ENCODE results near the gene SERPINA3. TPM values are rescaled to one million over a fixed set of nuclear protein-coding genes. Genes with fewer than 3 reads are reported as not detected.

The SERPINA3 gene
- total RNA-seq, 1 experiment from 2014 or later, result 3.5 TPM

DNA sequence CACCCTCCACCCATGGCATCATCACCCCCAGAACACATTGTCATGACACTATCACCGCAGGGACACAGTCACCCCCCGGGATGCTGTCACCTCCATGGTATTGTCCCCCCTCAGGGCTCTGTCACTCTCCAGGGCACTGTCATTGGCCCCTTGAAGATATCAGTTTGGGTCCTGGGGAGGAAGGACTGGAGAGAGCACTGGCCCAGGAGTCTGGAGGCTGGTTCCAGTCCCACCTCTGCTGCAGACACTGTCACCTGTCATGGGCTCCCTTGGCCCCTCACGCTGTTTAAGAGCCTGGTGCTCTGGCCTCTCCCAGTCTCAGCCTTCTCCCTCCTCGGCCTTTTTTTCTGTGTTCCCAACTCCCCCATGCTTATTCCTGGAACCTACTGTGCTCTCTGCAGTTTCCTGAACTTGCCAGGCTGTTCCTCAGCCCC, 31.9 kb downstream of the SERPINA3 start:
- peaks cover 19% of the 10 kb centered on the region; the same call in 1 of the 2 replicates for H3K9me3 Mint-ChIP-seq
- H3K4me3 Mint-ChIP-seq, result no peak overlapping the region
- DNase-seq (ENCODE audit: low spot score), result no peak
- ChIA-PET POLR2A (no interaction called here), CTCF (no interaction called here)
- no peaks in the 10 kb centered on the region for H3K4me1 Mint-ChIP-seq
- TF ChIP-seq CREM (CRISPR knock-in tag; IDR thresholded peaks at IDR 0.05) (no peak), NR3C1 (CRISPR knock-in tag; conservative IDR thresholded peaks at IDR 0.05; ENCODE audit: low read depth) (no peak), ZNF121 (CRISPR knock-in tag; IDR thresholded peaks at IDR 0.05) (no peak), TEAD4 (CRISPR knock-in tag; IDR thresholded peaks at IDR 0.05) (no peak), NR2C2 (CRISPR knock-in tag; IDR thresholded peaks at IDR 0.05) (no peak), E2F1 (CRISPR knock-in tag; IDR thresholded peaks at IDR 0.05) (no peak), RORB (CRISPR knock-in tag; IDR thresholded peaks at IDR 0.05) (no peak), TEAD1 (CRISPR knock-in tag; IDR thresholded peaks at IDR 0.05) (no peak), GTF2I (CRISPR knock-in tag; conservative IDR thresholded peaks at IDR 0.05) (no peak), TP53 (CRISPR knock-in tag; IDR thresholded peaks at IDR 0.05) (no peak), ZNF219 (CRISPR knock-in tag; IDR thresholded peaks at IDR 0.05; ENCODE audit: borderline replicate concordance) (no peak), USF2 (CRISPR knock-in tag; IDR thresholded peaks at IDR 0.05) (no peak), IRF1 (CRISPR knock-in tag; IDR thresholded peaks at IDR 0.05) (no peak), FOXP4 (CRISPR knock-in tag; IDR thresholded peaks at IDR 0.05) (no peak), ESRRA (CRISPR knock-in tag; IDR thresholded peaks at IDR 0.05; ENCODE audit: borderline replicate concordance) (no peak)
- TF ChIP-seq, protein P1, sequence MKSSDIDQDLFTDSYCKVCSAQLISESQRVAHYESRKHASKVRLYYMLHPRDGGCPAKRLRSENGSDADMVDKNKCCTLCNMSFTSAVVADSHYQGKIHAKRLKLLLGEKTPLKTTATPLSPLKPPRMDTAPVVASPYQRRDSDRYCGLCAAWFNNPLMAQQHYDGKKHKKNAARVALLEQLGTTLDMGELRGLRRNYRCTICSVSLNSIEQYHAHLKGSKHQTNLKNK (CRISPR knock-in tag; IDR thresholded peaks at IDR 0.05), result no peak
- TF ChIP-seq, protein P2, sequence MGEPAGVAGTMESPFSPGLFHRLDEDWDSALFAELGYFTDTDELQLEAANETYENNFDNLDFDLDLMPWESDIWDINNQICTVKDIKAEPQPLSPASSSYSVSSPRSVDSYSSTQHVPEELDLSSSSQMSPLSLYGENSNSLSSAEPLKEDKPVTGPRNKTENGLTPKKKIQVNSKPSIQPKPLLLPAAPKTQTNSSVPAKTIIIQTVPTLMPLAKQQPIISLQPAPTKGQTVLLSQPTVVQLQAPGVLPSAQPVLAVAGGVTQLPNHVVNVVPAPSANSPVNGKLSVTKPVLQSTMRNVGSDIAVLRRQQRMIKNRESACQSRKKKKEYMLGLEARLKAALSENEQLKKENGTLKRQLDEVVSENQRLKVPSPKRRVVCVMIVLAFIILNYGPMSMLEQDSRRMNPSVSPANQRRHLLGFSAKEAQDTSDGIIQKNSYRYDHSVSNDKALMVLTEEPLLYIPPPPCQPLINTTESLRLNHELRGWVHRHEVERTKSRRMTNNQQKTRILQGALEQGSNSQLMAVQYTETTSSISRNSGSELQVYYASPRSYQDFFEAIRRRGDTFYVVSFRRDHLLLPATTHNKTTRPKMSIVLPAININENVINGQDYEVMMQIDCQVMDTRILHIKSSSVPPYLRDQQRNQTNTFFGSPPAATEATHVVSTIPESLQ (CRISPR knock-in tag; IDR thresholded peaks at IDR 0.05), result no peak
- H3K36me3 Mint-ChIP-seq, result no peaks in the 10 kb centered on the region; the same call in none of the 2 replicates
- no peaks in the 10 kb centered on the region; the same call in none of the 2 replicates for H3K27me3 Mint-ChIP-seq (ENCODE audit: low read depth)
- no peak for ATAC-seq
- no peak overlapping the region for H3K27ac Mint-ChIP-seq

DNA sequence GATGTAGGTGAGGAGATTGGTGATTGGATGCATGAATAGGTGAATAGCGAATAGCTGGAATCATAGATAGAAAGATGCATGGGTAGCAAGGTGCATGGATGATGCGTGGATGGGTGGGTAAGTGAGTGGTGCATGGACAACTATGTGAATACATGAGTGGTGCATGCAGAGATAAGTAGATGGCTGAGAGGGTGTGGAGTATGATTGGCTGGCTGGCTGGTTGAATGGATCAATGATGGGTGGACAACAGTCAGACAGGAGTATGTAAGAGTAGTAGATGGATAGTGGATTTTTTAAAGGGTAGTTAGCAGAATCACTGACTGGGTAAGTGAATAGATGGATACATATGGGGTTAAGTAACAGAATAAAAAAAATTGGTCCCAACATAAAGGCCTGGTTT, 33.9 kb downstream of the SERPINA3 start:
- Mint-ChIP-seq H3K36me3 (no peaks in the 10 kb centered on the region; the same call in none of the 2 replicates), H3K9me3 (peaks cover 15% of the 10 kb centered on the region; the same call in 1 of the 2 replicates), H3K4me3 (no peak overlapping the region), H3K27me3 (ENCODE audit: low read depth) (no peaks in the 10 kb centered on the region; the same call in 1 of the 2 replicates), H3K27ac (no peak overlapping the region), H3K4me1 (no peaks in the 10 kb centered on the region)
- ChIA-PET POLR2A (no interaction called here), CTCF (no interaction called here)
- DNase-seq (ENCODE audit: low spot score), result no peak
- ATAC-seq, result no peak
- TF ChIP-seq, protein P3, sequence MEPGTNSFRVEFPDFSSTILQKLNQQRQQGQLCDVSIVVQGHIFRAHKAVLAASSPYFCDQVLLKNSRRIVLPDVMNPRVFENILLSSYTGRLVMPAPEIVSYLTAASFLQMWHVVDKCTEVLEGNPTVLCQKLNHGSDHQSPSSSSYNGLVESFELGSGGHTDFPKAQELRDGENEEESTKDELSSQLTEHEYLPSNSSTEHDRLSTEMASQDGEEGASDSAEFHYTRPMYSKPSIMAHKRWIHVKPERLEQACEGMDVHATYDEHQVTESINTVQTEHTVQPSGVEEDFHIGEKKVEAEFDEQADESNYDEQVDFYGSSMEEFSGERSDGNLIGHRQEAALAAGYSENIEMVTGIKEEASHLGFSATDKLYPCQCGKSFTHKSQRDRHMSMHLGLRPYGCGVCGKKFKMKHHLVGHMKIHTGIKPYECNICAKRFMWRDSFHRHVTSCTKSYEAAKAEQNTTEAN (CRISPR knock-in tag; IDR thresholded peaks at IDR 0.05), result no peak
- TF ChIP-seq IRF2 (CRISPR knock-in tag; IDR thresholded peaks at IDR 0.05; ENCODE audit: borderline replicate concordance, low read depth), result no peak
- TF ChIP-seq FOXP1 (CRISPR knock-in tag; IDR thresholded peaks at IDR 0.05; ENCODE audit: borderline replicate concordance), result no peak
- no peak for TF ChIP-seq OVOL2 (CRISPR knock-in tag; IDR thresholded peaks at IDR 0.05; ENCODE audit: borderline replicate concordance)
- no peak for TF ChIP-seq GTF2I (CRISPR knock-in tag; conservative IDR thresholded peaks at IDR 0.05)
- TF ChIP-seq AFF4 (CRISPR knock-in tag; IDR thresholded peaks at IDR 0.05; ENCODE audit: borderline replicate concordance), result no peak
- TF ChIP-seq MAX (CRISPR knock-in tag; IDR thresholded peaks at IDR 0.05), result no peak
